GM19240 (cell line): ENCODE measurements around the gene LILRA1.
"Not testable (repeated sequence)": the region's sequence is repeated elsewhere in the genome, so short reads cannot be mapped to it uniquely, and the experiment has no call there.

Source experiments
- DNase-seq: peaks from one replicate; pipeline ENCODE4 v3.0.0; 2011; ENCODE audit warnings: low spot score; ENCODE audit not compliant: insufficient read length

Gene LILRA1

GRCh38 chr19:54576411-54576976 lies 16.9 kb upstream of the LILRA1 start:
- no peak for DNase-seq

- DNase-seq = no peak
Measured at GRCh38 chr19:54577334-54577733, 16.1 kb upstream of the LILRA1 start.

GRCh38 chr19:54578268-54578667 lies 15.2 kb upstream of the LILRA1 start:
- not testable (repeated sequence) for DNase-seq

GRCh38 chr19:54586397-54586796 lies 7.0 kb upstream of the LILRA1 start:
- DNase-seq = no peak

GRCh38 chr19:54587026-54587425 lies 6.4 kb upstream of the LILRA1 start:
- no peak for DNase-seq

GRCh38 chr19:54593931-54594626 lies 647 bp downstream of the LILRA1 start:
- DNase-seq = not testable (repeated sequence)

- DNase-seq = no peak
Measured at GRCh38 chr19:54594737-54595136, 1.3 kb downstream of the LILRA1 start.

GRCh38 chr19:54595680-54596436 lies 2.4 kb downstream of the LILRA1 start:
- DNase-seq = not testable (repeated sequence)

GRCh38 chr19:54600212-54600611 lies 6.8 kb downstream of the LILRA1 start:
- no peak for DNase-seq

- no peak for DNase-seq
Measured at GRCh38 chr19:54606230-54606629, 12.8 kb downstream of the LILRA1 start.

GRCh38 chr19:54606891-54607784 lies 13.7 kb downstream of the LILRA1 start:
- no peak for DNase-seq

- DNase-seq = no peak
Measured at GRCh38 chr19:54607785-54608150, 14.3 kb downstream of the LILRA1 start.

- no peak for DNase-seq
Measured at GRCh38 chr19:54608205-54608604, 14.8 kb downstream of the LILRA1 start.

- DNase-seq = no peak
Measured at GRCh38 chr19:54608792-54609191, 15.4 kb downstream of the LILRA1 start.

GRCh38 chr19:54609356-54609791 lies 15.9 kb downstream of the LILRA1 start:
- no peak for DNase-seq

- no peak for DNase-seq
Measured at GRCh38 chr19:54612428-54612827, 19.0 kb downstream of the LILRA1 start.

GRCh38 chr19:54614726-54615125 lies 21.3 kb downstream of the LILRA1 start:
- DNase-seq = no peak

- DNase-seq = no peak
Measured at GRCh38 chr19:54616057-54616456, 22.6 kb downstream of the LILRA1 start.

GRCh38 chr19:54616821-54617560 lies 23.6 kb downstream of the LILRA1 start:
- DNase-seq = no peak

GRCh38 chr19:54620464-54620863 lies 27.0 kb downstream of the LILRA1 start:
- no peak for DNase-seq

GRCh38 chr19:54622431-54622830 lies 29.0 kb downstream of the LILRA1 start:
- no peak for DNase-seq
